GM20000 (cell line): ENCODE results near the gene CENPP.

ENCODE experiments used
- DNase-seq: peaks from one replicate; pipeline ENCODE4 v3.0.0; 2012; ENCODE audit warnings: low spot score
- TF ChIP-seq, protein P1 (sequence below): IDR thresholded peaks from 2 replicates; pipeline ENCODE4 v1.5.1; 2012; ENCODE audit warnings: mild to moderate bottlenecking, control low read depth; ENCODE audit errors: extremely low read depth, missing control alignments

Gene CENPP

DNA sequence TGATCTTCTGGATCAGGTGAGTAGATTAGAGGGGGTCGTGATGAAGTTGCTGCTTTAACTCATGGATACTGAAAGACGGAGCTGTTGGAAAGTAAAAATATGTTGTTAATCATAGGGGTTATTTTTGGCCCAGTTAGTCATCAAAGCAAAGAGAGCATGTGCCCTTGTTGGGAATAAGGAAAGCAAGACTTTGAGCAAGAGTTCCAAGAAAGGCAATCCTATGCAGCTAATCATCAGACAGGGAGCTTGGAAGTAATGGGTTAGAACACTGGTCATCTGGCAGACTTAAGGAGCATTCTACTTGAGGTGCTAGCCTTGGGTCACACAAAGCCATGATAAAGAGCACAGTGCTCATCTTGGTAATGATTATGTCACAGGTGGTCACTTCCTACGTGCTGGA lies 138.2 kb downstream of the CENPP start:
- DNase-seq, result no peak
- TF ChIP-seq, protein P1, sequence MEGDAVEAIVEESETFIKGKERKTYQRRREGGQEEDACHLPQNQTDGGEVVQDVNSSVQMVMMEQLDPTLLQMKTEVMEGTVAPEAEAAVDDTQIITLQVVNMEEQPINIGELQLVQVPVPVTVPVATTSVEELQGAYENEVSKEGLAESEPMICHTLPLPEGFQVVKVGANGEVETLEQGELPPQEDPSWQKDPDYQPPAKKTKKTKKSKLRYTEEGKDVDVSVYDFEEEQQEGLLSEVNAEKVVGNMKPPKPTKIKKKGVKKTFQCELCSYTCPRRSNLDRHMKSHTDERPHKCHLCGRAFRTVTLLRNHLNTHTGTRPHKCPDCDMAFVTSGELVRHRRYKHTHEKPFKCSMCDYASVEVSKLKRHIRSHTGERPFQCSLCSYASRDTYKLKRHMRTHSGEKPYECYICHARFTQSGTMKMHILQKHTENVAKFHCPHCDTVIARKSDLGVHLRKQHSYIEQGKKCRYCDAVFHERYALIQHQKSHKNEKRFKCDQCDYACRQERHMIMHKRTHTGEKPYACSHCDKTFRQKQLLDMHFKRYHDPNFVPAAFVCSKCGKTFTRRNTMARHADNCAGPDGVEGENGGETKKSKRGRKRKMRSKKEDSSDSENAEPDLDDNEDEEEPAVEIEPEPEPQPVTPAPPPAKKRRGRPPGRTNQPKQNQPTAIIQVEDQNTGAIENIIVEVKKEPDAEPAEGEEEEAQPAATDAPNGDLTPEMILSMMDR, result no peak

DNA sequence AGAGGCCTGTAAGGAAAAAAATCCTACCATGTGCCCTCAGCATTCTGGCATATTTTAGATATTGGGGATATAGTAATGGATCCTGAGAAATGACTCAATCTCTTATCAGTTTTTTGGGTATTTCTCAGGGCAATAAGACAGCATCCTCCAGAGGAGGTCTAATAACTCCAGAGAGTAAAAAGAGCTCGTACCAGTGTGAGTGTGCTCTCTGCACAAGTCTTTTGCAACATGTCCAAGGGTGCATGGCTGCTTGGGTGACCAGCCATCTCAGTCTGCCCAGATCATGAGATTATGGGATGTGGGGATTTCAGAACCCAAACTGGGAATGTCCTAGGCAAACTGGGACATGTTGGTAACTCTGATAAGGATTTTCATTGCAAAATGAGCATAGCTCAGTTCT lies 141.3 kb downstream of the CENPP start:
- TF ChIP-seq, protein P1, result no peak
- no peak for DNase-seq

DNA sequence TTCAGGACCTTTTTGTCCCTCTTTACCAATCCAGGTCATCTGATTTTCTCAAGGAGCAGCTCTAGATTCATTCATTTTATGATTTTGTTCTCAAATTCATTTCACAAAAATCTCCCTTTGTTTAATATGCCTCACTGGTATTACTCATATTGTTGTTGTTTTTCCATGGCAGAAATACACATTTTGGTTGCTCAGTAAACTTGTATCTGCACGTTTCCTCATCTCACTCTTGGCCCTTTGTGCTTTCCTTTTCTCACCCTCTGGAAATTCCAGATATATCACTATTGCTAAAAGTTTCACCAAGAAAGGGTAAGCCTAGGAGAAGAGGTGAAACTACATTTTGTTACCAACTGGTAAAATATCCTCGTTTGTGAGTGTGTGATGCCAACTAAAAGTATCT lies 141.8 kb downstream of the CENPP start:
- TF ChIP-seq, protein P1, result no peak

DNA sequence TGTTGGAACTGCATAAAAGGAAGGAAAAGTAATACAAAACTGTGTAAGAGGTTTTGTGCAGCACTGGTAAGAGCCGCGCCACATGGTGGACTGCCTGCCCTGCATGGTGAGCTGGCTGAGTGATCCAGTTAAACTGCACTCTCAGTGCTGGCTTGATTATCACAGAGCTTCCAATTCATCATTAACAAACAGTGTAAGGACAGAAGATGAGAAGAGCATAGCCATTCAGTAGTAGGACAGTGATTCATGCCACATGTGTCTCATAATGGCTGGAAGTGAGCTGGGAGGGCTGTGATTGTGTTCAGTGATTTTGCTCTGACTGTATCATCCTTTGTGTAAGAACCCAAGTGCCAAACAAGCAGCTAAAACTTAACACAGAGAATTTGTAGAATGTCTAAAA lies 142.5 kb downstream of the CENPP start:
- DNase-seq, result no peak
- TF ChIP-seq, protein P1, result no peak

More for the DNA sequence above, 141.8 kb downstream of the CENPP start:
- DNase-seq, result no peak

DNA sequence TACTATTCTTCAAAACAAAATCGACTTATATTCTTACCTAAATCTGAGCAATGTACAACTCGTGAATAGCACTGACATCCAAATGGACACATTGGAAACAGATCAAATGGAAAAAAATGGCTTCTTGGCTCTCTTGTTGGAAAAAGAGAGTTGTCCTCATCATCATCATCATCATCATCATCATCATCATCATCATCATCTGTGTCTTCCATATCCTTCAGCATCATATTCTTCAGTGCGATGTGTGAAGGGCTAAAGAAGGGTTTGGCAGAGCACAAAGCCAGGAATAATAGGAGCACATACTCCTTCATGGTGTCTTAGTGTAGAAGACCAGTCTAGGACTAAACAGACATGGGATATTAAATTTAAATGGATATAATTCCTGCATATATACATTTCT lies 148.8 kb downstream of the CENPP start:
- TF ChIP-seq, protein P1, result no peak

DNA sequence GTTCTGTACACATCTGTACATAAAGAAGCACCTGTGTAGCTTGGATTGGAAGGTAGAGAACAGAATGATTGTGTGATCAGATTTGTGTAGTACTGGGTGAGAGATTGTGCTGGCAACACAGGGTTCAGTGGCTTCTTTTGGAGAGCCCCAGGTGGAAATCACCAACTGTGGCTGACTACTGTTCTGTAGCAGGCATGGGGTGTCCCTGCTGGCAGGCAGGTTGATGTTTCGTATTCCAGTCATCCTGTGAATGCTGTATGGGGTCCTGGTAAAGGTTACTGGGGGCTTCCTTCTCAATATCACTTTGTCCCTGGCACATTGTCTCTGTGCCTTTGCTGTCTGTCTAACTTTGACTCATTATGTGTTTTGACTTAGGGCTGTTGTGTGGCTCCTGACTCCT lies 151.2 kb downstream of the CENPP start:
- DNase-seq, result peak; percentile 18

More for the DNA sequence above, 148.8 kb downstream of the CENPP start:
- no peak for DNase-seq

DNA sequence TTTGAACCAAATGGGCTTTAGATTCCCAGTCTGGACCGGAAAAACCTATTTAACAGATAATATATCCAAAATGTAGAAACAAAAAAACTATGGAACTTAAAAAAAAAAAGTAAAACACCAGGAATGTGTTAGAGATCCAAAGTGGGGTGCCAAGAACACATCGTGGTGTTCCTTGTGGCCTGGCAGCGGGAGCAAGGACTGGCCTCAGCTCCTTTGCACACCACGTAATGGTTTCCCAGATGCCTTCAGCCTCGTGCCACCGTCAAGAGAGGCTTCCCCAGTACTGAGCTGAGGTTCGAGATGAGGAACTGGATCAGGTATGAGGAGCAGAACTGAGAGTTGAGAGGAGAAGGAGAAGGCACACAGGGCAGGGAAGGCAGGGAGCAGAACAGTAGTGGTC lies 153.0 kb downstream of the CENPP start:
- DNase-seq, result no peak
- TF ChIP-seq, protein P1, result no peak

More for the DNA sequence above, 151.2 kb downstream of the CENPP start:
- TF ChIP-seq, protein P1, result no peak
